ENCODE results near the gene KIR2DL3.

Gene KIR2DL3

GRCh38 chr19:54795758-54796157, 57.4 kb downstream of the KIR2DL3 start:
- DNase-seq = no peak

All from activated T-cell treated with anti-CD3 and anti-CD28 coated beads, Interleukin-2, amount 50 U/mL, for 48 hours (primary cell).